GM12875 (cell line): ENCODE data around the gene HOXA4.

Source experiments
- H3K4me3 ChIP-seq: one replicate; pipeline ENCODE4 v1.5.1; 2011; ENCODE audit warnings: low read depth, low read length, control low read depth
- TF ChIP-seq, protein P1 (sequence below): IDR thresholded peaks from 2 replicates; pipeline ENCODE4 v1.5.1; 2011; ENCODE audit warnings: low read depth, mild to moderate bottlenecking, control low read depth, inconsistent platforms, low read length, moderate library complexity, borderline replicate concordance; ENCODE audit not compliant: insufficient read depth

Gene HOXA4

DNA sequence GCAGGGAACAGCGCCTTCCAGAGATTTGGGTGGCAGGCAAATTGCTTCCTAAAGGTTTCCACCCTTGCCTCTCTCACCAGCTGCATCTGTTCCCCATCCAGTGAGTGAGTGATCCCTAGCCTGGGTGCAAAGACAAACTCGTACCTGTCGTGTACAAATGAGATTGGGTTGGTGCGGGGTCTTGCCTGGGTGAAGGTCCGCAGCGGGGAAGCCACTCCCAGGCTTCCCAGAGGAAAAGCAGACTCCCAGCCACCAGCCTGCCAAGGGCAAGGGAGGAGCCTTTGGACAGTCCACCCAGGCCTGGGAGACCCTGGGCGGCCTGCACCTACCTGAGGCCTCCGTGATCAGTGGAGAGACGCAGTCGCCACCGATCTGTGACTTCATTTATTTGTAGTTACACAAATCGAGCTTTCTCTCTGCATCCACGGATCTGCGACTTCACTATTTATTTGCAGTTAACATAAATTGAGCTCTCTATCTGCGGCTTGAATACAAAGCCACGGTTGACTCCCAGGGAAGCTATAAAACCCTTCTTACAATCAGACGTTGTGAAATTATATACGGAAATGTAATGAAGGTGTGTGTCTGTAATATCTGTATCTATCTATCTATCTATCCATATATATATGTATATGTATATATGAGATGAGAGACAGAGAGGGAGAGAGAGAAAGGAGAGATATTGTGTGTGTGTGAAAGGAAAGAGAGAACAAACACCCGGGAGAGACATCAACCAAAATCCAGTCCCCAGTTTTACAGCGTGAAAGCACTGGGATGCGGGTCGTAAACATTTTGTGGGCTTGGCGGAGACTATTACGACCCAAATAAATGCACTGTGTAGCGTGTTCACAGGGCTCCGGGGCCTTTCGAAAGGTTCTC is 28.9 kb upstream of the HOXA4 start:
- TF ChIP-seq, protein P1, sequence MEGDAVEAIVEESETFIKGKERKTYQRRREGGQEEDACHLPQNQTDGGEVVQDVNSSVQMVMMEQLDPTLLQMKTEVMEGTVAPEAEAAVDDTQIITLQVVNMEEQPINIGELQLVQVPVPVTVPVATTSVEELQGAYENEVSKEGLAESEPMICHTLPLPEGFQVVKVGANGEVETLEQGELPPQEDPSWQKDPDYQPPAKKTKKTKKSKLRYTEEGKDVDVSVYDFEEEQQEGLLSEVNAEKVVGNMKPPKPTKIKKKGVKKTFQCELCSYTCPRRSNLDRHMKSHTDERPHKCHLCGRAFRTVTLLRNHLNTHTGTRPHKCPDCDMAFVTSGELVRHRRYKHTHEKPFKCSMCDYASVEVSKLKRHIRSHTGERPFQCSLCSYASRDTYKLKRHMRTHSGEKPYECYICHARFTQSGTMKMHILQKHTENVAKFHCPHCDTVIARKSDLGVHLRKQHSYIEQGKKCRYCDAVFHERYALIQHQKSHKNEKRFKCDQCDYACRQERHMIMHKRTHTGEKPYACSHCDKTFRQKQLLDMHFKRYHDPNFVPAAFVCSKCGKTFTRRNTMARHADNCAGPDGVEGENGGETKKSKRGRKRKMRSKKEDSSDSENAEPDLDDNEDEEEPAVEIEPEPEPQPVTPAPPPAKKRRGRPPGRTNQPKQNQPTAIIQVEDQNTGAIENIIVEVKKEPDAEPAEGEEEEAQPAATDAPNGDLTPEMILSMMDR = no peak

GRCh38 chr7:27158436-27159265 is 28.1 kb upstream of the HOXA4 start:
- TF ChIP-seq, protein P1 = no peak

More for the DNA sequence above, 28.9 kb upstream of the HOXA4 start:
- H3K4me3 ChIP-seq = no peak overlapping the region

GRCh38 chr7:27157702-27158431 is 27.3 kb upstream of the HOXA4 start:
- no peak overlapping the region for H3K4me3 ChIP-seq
- TF ChIP-seq, protein P1 = no peak

More at GRCh38 chr7:27158436-27159265, 28.1 kb upstream of the HOXA4 start:
- no peak overlapping the region for H3K4me3 ChIP-seq

- TF ChIP-seq, protein P1 = no peak
- H3K4me3 ChIP-seq = no peak overlapping the region
These were observed 26.6 kb upstream of the HOXA4 start for GRCh38 chr7:27156916-27157701.

GRCh38 chr7:27156508-27156898 is 25.9 kb upstream of the HOXA4 start, which contains the start of gene HOXA7:
HOXA7 (minus strand) TSS chr7:27156675; CDS start chr7:27156545, 130 bp downstream.
- H3K4me3 ChIP-seq = no peak within 1 kb of the TSS
- TF ChIP-seq, protein P1 = no peak
